ENCODE data around the gene HIVEP3.

HIVEP3 gene

DNA sequence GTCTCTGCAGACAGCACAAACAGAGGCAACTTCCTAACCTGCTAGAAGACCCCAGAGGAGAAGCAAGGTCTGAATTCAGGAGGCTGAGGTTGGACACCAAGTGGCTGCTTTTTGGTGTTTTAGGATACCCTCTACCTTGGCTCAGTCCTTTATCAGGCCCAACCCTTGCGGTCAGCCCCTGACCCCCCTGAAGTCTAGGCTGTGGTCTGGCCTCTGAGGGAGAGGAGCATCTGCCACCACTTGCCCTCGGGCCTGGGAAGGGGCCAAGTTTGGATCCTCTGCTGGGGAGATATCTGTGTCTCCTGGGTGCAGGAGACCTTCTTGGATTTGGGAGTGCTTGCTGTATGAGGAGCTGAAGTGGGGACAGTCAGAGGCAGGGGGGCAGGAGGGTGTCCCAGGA is 455.2 kb downstream of the HIVEP3 start:
- Mint-ChIP-seq H3K9me3 (no peaks in the 10 kb centered on the region), H3K27me3 (no peaks in the 10 kb centered on the region), H3K27ac (no peak overlapping the region), H3K4me1 (no peaks in the 10 kb centered on the region), H3K4me3 (no peak overlapping the region)
- ATAC-seq: no peak
- no peak for DNase-seq

DNA sequence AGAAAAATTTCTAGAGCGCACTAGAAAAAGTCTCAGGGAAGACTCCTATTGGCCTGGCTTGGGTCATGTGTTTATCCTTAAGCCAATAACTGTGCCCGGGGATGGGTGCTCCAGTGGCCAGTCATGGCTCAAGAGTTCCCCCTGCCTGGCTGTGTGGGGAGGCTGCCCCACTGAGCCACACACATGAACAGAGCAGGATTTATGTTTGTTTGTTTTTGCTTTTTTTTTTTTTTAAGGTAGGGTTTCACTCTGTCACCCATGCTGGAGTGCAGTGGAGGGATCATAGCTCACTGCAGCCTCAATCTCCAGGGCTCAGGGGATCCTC is 456.1 kb downstream of the HIVEP3 start:
- Mint-ChIP-seq H3K9me3 (no peaks in the 10 kb centered on the region), H3K4me1 (no peaks in the 10 kb centered on the region), H3K27me3 (no peaks in the 10 kb centered on the region), H3K4me3 (no peak overlapping the region), H3K27ac (no peak overlapping the region)
- ATAC-seq (no peak), DNase-seq (no peak)

DNA sequence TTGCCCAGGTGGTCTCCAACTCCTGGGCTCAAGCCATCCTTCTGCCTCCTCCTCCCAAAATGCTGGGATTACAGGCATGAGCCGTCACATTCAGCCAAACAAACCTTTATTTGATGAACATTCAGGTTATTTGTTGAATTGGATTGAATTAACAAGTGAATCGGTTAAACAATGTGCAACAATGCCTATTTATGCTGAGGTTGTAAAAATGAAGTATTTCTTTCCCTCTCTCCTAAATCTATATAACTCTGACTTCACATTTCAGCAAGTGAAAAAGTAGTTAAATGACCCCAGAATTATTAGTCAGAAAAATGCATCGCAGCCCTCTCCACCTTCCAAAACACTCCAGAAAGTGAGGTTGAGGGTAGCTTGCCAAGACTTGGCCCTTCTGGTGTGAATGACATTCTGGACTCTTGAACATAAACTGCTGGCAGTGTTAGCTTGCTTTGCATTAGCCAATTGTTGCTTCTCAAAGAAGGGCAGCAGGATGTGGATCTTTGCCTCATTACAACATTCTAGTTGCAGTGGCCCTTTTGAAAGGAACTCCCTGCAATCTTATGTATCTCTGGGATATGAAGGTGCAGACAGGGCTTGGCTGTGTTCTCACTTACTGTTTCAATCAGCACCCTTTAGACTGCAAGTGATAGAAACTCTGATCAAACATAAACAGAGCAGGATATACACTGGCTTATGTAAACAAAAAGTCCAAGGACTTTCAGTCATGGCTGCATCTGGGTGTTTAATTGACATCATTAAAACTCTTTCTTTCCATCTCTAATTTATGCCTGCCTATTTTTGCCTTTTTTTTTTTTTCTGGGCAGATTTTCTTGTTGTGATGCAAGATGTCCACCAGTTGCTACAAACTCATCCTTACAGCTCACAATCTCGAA is 456.7 kb downstream of the HIVEP3 start:
- Mint-ChIP-seq H3K4me3 (no peak overlapping the region), H3K4me1 (no peaks in the 10 kb centered on the region), H3K27ac (no peak overlapping the region), H3K9me3 (no peaks in the 10 kb centered on the region), H3K27me3 (no peaks in the 10 kb centered on the region)
- DNase-seq (no peak), ATAC-seq (no peak)

DNA sequence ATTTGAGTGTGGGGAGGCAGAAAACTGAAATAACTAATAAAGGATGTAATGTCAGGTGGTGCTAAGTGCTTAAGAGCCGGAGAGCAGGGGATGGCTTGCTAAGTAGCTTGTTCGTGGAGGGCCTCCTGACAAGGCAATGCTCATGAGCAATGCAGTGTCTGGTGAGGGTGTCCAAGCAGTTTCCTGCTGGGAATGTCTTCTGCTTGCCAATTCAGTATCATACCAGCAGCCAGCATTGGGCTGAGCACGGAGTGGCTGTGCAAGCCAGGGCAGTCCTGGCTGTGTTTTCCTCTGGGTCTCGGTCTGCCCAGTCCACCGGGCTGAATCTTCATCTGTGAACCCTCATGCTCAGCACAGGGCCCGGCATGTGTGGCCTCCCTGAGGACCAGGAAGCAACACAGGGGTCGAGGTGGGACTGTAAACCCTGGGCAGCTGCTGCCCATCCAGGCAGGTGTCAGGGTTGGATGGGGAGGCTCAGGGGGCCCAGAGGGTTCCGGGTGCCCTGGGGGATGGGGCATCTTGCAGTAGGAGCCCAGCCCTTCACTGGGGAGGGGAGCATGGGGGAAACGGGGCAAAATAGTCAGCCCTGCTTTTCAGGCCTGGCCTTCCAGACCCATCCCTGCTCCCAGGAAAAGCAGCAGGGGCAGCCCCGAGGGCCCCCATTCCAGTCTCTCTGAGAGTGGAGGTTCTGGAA is 461.7 kb downstream of the HIVEP3 start:
- no peak overlapping the region for H3K27ac Mint-ChIP-seq
- no peak for DNase-seq

More for the DNA sequence above, 461.7 kb downstream of the HIVEP3 start:
- Mint-ChIP-seq H3K9me3 (no peaks in the 10 kb centered on the region), H3K4me3 (no peak overlapping the region), H3K4me1 (no peaks in the 10 kb centered on the region), H3K27me3 (no peaks in the 10 kb centered on the region)
- ATAC-seq: no peak
